ENCODE measurements around the gene MYF6. TPM values are rescaled to one million over a fixed set of nuclear protein-coding genes. Genes with fewer than 3 reads are reported as not detected.

Gene MYF6
- total RNA-seq, 1 donor from 2014 or later, result not detected

- no peak overlapping the region for H3K4me3 ChIP-seq
- no peaks in the 10 kb centered on the region for H3K9me3 ChIP-seq
- no peak for TF ChIP-seq CTCF (IDR thresholded peaks at IDR 0.05)
- no peaks in the 10 kb centered on the region for H3K27me3 ChIP-seq
- no peak overlapping the region for H3K27ac ChIP-seq
- H3K4me1 ChIP-seq, result no peaks in the 10 kb centered on the region
- intact Hi-C loops (cut with DNase I), result no loop called here
- no peak for DNase-seq (ENCODE audit: low spot score in 2 of 2)
- no peaks in the 10 kb centered on the region for H3K36me3 ChIP-seq
Observed at GRCh38 chr12:80690090-80690489, 17.3 kb upstream of the MYF6 start.

GRCh38 chr12:80690513-80690912 lies 16.9 kb upstream of the MYF6 start:
- no peaks in the 10 kb centered on the region for H3K9me3 ChIP-seq
- H3K27me3 ChIP-seq, result no peaks in the 10 kb centered on the region
- no peaks in the 10 kb centered on the region for H3K36me3 ChIP-seq
- no peak overlapping the region for H3K27ac ChIP-seq
- intact Hi-C loops (cut with DNase I), result no loop called here
- H3K4me1 ChIP-seq, result no peaks in the 10 kb centered on the region
- DNase-seq (ENCODE audit: low spot score in 2 of 2), result no peak
- TF ChIP-seq CTCF (IDR thresholded peaks at IDR 0.05), result no peak
- no peak overlapping the region for H3K4me3 ChIP-seq

- intact Hi-C loops (cut with DNase I), result no loop called here
- H3K27me3 ChIP-seq, result no peaks in the 10 kb centered on the region
- no peak overlapping the region for H3K4me3 ChIP-seq
- no peak overlapping the region for H3K27ac ChIP-seq
- no peaks in the 10 kb centered on the region for H3K9me3 ChIP-seq
- TF ChIP-seq CTCF (IDR thresholded peaks at IDR 0.05), result no peak
- no peaks in the 10 kb centered on the region for H3K36me3 ChIP-seq
- DNase-seq (ENCODE audit: low spot score in 2 of 2), result no peak
- H3K4me1 ChIP-seq, result no peaks in the 10 kb centered on the region
Observed at GRCh38 chr12:80692114-80692513, 15.3 kb upstream of the MYF6 start.

- Histone ChIP-seq H3K27ac (no peak overlapping the region), H3K4me1 (no peaks in the 10 kb centered on the region), H3K4me3 (no peak overlapping the region), H3K36me3 (no peaks in the 10 kb centered on the region), H3K9me3 (no peaks in the 10 kb centered on the region), H3K27me3 (no peaks in the 10 kb centered on the region)
- TF ChIP-seq CTCF (IDR thresholded peaks at IDR 0.05), result no peak
- intact Hi-C loops (cut with DNase I), result no loop called here
- no peak for DNase-seq (ENCODE audit: low spot score in 2 of 2)
Observed at GRCh38 chr12:80697270-80697887, 10.1 kb upstream of the MYF6 start.

GRCh38 chr12:80698256-80698655 lies 9.2 kb upstream of the MYF6 start:
- Histone ChIP-seq H3K27ac (no peak overlapping the region), H3K4me3 (no peak overlapping the region), H3K36me3 (no peaks in the 10 kb centered on the region), H3K4me1 (no peaks in the 10 kb centered on the region), H3K27me3 (no peaks in the 10 kb centered on the region), H3K9me3 (no peaks in the 10 kb centered on the region)
- DNase-seq (ENCODE audit: low spot score in 2 of 2), result no peak
- intact Hi-C loops (cut with DNase I), result no loop called here
- TF ChIP-seq CTCF (IDR thresholded peaks at IDR 0.05), result no peak

Measured in ascending aorta (tissue), 2 donors.